Karpas-422 (cell line): ENCODE measurements around the gene CHST14. TPM values are rescaled to one million over a fixed set of nuclear protein-coding genes. Genes with fewer than 3 reads are reported as not detected.

Source experiments
- DNase-seq: peaks from one replicate; pipeline ENCODE4 v3.0.0-alpha.2; 2015
- H2AFZ ChIP-seq: fragments of 200-600 bp; sonication (generic); 2 replicates; pipeline ENCODE4 v1.6.1; 2014; ENCODE audit warnings: antibody characterized with exemption, low read length, mixed read lengths
- H3K27ac ChIP-seq: fragments of 200-600 bp; sonication (generic); 2 replicates; pipeline ENCODE4 v1.5.1; 2014; ENCODE audit warnings: mild to moderate bottlenecking, low read length, moderate library complexity
- H3K27me3 ChIP-seq: fragments of 200-600 bp; sonication (generic); 2 replicates; pipeline ENCODE4 v1.6.1; 2014; ENCODE audit warnings: low read length, mixed read lengths
- H3K36me3 ChIP-seq: fragments of 200-600 bp; sonication (generic); 2 replicates; pipeline ENCODE4 v1.6.1; 2014; ENCODE audit warnings: low read length, mixed read lengths; ENCODE audit not compliant: insufficient read depth
- H3K4me1 ChIP-seq: fragments of 200-600 bp; sonication (generic); 2 replicates; pipeline ENCODE4 v1.6.1; 2014; ENCODE audit warnings: mild to moderate bottlenecking, low read length, mixed read lengths
- H3K4me2 ChIP-seq: fragments of 200-600 bp; sonication (generic); 2 replicates; pipeline ENCODE4 v1.6.1; 2014; ENCODE audit warnings: low read length, low read depth, mild to moderate bottlenecking; ENCODE audit not compliant: poor library complexity, severe bottlenecking
- H3K4me3 ChIP-seq: fragments of 200-600 bp; sonication (generic); 2 replicates; pipeline ENCODE4 v1.5.1; 2014; ENCODE audit warnings: mild to moderate bottlenecking, antibody characterized with exemption, low read length, mixed read lengths
- H3K79me2 ChIP-seq: fragments of 200-600 bp; sonication (generic); 2 replicates; pipeline ENCODE4 v1.6.1; 2014; ENCODE audit warnings: mild to moderate bottlenecking, low read length, mixed read lengths
- H3K9ac ChIP-seq: fragments of 200-600 bp; sonication (generic); 2 replicates; pipeline ENCODE4 v1.6.0; 2014; ENCODE audit warnings: low read length
- H3K9me2 ChIP-seq: fragments of 200-600 bp; sonication (generic), shearing (Covaris generic); replicated peaks from 2 replicates; pipeline ENCODE4 v1.6.0; 2014; ENCODE audit warnings: mild to moderate bottlenecking, low read length, moderate library complexity; ENCODE audit not compliant: insufficient read depth
- H3K9me3 ChIP-seq: fragments of 300-700, 200-600 bp; sonication (generic); 2 replicates; pipeline ENCODE4 v1.6.1; 2014; ENCODE audit warnings: low read length, mixed read lengths
- H4K20me1 ChIP-seq: fragments of 200-600 bp; sonication (generic); 2 replicates; pipeline ENCODE4 v1.6.1; 2014; ENCODE audit warnings: mild to moderate bottlenecking, antibody characterized with exemption, low read length, low read depth; ENCODE audit not compliant: insufficient read depth
- total RNA-seq: library from RNA; depleted of rRNA; stranded (reverse); fragments of >200 nt; shearing (Covaris generic); gene quantifications from 2 replicates; pipeline ENCODE4 v1.2.3, GENCODE V29; 2014; ENCODE audit warnings: low replicate concordance

CHST14 gene
- total RNA-seq, 1 experiment from 2014 or later = 11.6 TPM

DNA sequence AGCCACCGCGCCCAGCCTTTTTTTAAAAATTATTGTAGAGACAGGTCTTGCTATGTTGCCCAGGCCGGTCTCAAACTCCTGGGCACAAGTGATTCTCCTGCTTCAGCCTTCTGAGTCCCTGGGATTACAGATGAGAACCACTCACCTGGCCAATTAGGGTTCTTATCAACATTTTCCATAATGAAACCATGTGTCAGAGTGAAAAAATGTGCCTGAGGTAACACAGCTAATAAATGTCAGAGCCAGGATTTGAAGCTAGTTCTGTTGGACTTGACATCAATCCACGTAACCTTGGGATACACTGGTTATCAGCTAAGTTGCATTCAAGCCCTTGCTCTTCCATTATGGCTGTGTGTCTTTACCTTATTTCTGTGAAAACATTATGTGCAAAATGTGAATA, 29.1 kb downstream of the CHST14 start:
- DNase-seq = peak; percentile 25
- no peaks in the 10 kb centered on the region for H4K20me1 ChIP-seq

DNA sequence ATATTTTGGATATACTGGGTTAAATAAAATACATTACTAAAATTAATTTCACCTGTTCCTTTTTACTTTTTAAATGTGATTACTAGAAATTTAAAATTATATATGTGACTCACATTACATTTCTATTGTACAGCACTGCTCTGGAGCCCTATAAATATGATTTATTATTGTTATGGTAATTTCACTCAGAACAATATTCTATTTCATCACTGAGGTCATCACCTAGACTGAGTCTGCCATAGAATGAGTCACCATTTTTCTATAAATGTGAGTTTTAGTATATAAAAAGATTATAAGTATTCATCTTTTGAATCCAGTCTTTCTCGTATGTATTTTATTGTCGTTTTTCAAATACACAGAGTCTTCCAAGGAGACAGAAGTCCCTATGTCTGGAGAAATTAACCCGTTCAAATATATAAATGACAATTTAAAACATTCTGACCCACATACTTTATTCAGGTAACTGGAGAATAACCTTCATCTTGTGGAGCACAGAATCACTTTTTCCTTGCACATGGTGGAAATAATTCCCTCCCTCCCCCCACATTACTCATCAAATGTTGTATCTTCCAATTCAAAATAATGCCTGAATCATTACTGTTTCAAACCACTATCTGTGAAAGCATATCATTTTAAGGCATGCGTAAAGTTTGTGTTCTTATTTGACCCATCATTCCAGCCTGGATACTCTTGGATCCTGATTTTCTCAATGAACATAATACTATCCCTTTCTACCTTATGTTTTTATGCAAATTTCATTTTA, 30.0 kb downstream of the CHST14 start:
- Histone ChIP-seq H2AFZ (no peak overlapping the region), H3K9me3 (no peaks in the 10 kb centered on the region), H3K4me1 (peaks cover 8% of the 10 kb centered on the region), H3K79me2 (no peaks in the 10 kb centered on the region), H3K9me2 (no peaks in the 10 kb centered on the region), H3K4me3 (no peak overlapping the region), H4K20me1 (no peaks in the 10 kb centered on the region), H3K27ac (no peak overlapping the region), H3K36me3 (no peaks in the 10 kb centered on the region), H3K4me2 (no peak overlapping the region), H3K27me3 (no peaks in the 10 kb centered on the region), H3K9ac (no peak overlapping the region)
- DNase-seq = peak; percentile 31

More for the DNA sequence above, 29.1 kb downstream of the CHST14 start:
- Histone ChIP-seq H3K4me1 (peaks cover 8% of the 10 kb centered on the region), H2AFZ (no peak overlapping the region), H3K27me3 (no peaks in the 10 kb centered on the region), H3K27ac (no peak overlapping the region), H3K9me3 (no peaks in the 10 kb centered on the region), H3K36me3 (no peaks in the 10 kb centered on the region), H3K9me2 (no peaks in the 10 kb centered on the region), H3K4me2 (no peak overlapping the region), H3K9ac (no peak overlapping the region), H3K79me2 (no peaks in the 10 kb centered on the region), H3K4me3 (no peak overlapping the region)

DNA sequence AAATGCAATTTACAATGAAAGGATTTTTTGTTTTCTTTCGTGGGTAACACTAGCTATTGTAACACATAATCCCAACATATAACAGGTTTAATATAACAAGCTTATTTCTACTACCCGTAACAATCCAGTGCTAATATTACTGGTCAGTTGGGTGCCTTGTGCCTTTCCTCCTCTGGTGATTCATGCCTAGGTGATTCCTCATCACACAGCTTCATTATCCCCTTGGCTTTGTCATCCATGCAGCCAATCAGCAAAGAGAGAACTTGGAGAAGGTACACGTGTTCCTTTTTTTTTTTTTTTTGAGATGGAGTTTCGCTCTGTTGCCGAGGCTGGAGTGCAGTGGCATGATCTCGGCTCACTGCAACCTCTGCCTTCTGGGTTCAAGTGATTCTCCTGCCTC, 30.7 kb downstream of the CHST14 start:
- no peaks in the 10 kb centered on the region for H4K20me1 ChIP-seq
- peaks cover 8% of the 10 kb centered on the region for H3K4me1 ChIP-seq
- no peaks in the 10 kb centered on the region for H3K36me3 ChIP-seq
- no peaks in the 10 kb centered on the region for H3K9me3 ChIP-seq
- DNase-seq = no peak
- H3K9me2 ChIP-seq = no peaks in the 10 kb centered on the region
- H3K27ac ChIP-seq = no peak overlapping the region
- no peak overlapping the region for H3K4me3 ChIP-seq
- no peaks in the 10 kb centered on the region for H3K27me3 ChIP-seq
- H3K79me2 ChIP-seq = no peaks in the 10 kb centered on the region
- H2AFZ ChIP-seq = no peak overlapping the region
- no peak overlapping the region for H3K4me2 ChIP-seq
- no peak overlapping the region for H3K9ac ChIP-seq

DNA sequence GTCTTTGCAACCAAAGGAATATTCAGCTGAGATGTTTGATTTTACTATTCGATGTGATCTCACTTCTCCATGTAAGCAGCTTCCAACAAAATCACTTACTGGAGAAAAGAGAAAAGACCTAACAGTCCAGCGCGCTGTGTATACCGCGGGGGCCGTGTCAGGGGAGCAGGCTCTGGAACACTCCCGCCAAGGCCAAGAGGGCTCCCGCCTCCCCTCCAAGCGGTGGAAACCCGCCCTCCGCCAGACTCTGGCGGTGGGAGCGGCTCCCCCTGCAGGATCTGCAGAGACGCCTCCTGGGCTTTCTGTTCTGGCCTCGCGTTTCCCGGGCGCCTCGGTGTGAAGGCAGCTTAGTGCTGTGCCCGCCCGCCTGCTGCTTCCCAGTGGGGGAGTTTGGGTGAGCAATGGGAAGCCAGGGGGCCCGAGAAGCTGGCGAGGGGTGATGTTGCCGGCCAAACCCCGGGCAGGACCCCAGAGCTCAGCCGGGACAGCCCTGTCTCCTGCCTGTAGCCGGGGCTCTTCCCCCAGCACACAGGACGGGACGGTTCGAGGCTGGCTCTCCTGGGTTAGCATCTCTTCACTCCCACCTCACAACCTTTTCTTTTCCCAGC, 36.3 kb downstream of the CHST14 start:
- H3K4me2 ChIP-seq = no peak overlapping the region
- H3K9ac ChIP-seq = no peak overlapping the region
- H4K20me1 ChIP-seq = no peaks in the 10 kb centered on the region
- no peak overlapping the region for H3K4me3 ChIP-seq
- H2AFZ ChIP-seq = no peak overlapping the region; the same call in 1 of the 2 replicates
- no peaks in the 10 kb centered on the region for H3K9me2 ChIP-seq
- peaks cover 21% of the 10 kb centered on the region for H3K4me1 ChIP-seq
- no peak overlapping the region for H3K27ac ChIP-seq
- no peaks in the 10 kb centered on the region for H3K36me3 ChIP-seq
- H3K9me3 ChIP-seq = no peaks in the 10 kb centered on the region
- peak; percentile 69 for DNase-seq
- H3K27me3 ChIP-seq = no peaks in the 10 kb centered on the region
- no peaks in the 10 kb centered on the region for H3K79me2 ChIP-seq

DNA sequence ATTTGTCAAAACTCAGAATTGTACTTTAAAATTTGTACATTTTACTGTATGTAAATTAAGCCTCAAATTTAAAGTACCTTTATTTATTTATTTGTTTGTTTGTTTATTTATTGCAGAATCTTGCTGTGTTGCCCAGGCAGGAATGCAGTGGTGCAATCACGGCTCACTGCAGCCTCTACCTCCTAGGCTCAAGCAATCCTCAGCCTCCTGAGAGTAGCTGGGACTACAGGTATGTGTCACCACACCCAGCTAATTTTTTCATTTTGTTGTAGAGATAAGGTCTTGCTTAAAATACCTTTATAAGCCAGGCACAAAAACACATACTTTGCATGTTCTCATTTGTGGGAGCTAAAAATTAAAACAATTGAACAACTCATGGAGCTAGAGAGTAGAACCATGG, 37.4 kb downstream of the CHST14 start:
- no peaks in the 10 kb centered on the region for H3K27me3 ChIP-seq
- H3K4me2 ChIP-seq = no peak overlapping the region
- no peaks in the 10 kb centered on the region for H4K20me1 ChIP-seq

DNA sequence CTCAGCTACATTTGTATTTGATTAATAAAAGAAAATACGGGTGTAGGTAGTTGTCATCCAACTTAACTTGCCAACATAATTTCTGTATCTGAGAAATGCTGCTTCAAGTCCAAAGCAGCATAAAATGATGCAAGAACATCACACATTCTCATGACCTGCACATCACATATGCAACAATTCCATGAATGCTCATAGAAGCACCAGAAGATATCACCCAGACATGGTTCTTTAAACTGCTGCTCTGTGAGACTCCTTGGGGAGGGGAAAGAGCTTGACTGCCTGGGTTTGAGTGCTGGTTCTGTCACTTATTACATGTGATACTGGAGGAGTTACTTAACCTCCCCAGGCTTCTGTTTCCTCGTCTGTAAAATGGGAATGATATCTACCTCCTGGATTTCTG, 39.4 kb downstream of the CHST14 start:
- Histone ChIP-seq H3K4me2 (no peak overlapping the region), H3K9ac (no peak overlapping the region), H2AFZ (no peak overlapping the region), H3K4me3 (no peak overlapping the region), H3K27me3 (no peaks in the 10 kb centered on the region), H4K20me1 (no peaks in the 10 kb centered on the region), H3K4me1 (peaks cover 23% of the 10 kb centered on the region), H3K9me3 (no peaks in the 10 kb centered on the region), H3K27ac (no peak overlapping the region), H3K79me2 (no peaks in the 10 kb centered on the region), H3K36me3 (no peaks in the 10 kb centered on the region), H3K9me2 (no peaks in the 10 kb centered on the region)
- DNase-seq = no peak

More for the DNA sequence above, 37.4 kb downstream of the CHST14 start:
- no peak for DNase-seq
- no peaks in the 10 kb centered on the region for H3K36me3 ChIP-seq
- no peak overlapping the region for H3K4me3 ChIP-seq
- H3K9ac ChIP-seq = no peak overlapping the region
- H3K27ac ChIP-seq = no peak overlapping the region
- H3K9me2 ChIP-seq = no peaks in the 10 kb centered on the region
- peaks cover 23% of the 10 kb centered on the region for H3K4me1 ChIP-seq
- H2AFZ ChIP-seq = no peak overlapping the region
- H3K9me3 ChIP-seq = no peaks in the 10 kb centered on the region
- H3K79me2 ChIP-seq = no peaks in the 10 kb centered on the region

DNA sequence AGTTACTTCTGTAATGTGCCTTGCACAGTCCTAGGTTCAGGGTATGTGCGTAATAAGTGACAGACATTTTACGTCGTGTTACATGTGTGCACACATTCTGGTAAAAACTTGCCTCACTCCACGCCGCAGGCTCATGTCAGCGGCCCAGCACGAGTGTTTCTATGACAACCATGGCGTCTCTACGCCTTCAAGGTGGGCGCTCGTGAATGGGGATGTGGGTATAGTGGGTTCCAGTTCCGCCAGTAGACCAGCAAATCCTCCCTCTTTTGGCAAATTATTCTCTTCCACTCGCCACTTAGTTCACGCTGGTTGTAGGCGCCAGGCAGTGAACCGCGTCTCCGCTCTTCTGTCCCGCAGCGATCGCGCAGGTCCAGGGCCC, 40.3 kb downstream of the CHST14 start:
- H3K27ac ChIP-seq = no peak overlapping the region
- no peaks in the 10 kb centered on the region for H3K27me3 ChIP-seq
- peak; percentile 53 for DNase-seq
- no peaks in the 10 kb centered on the region for H3K36me3 ChIP-seq
- H3K9ac ChIP-seq = peak overlapping the region; percentile 54
- H3K9me2 ChIP-seq = no peaks in the 10 kb centered on the region
- no peaks in the 10 kb centered on the region for H3K9me3 ChIP-seq
- H3K4me2 ChIP-seq = peak overlapping the region; percentile 82
- peak overlapping the region; percentile 84 for H2AFZ ChIP-seq
- H3K4me1 ChIP-seq = peaks cover 23% of the 10 kb centered on the region
- no peaks in the 10 kb centered on the region for H4K20me1 ChIP-seq
- no peaks in the 10 kb centered on the region for H3K79me2 ChIP-seq
- peak overlapping the region; percentile 65 for H3K4me3 ChIP-seq

DNA sequence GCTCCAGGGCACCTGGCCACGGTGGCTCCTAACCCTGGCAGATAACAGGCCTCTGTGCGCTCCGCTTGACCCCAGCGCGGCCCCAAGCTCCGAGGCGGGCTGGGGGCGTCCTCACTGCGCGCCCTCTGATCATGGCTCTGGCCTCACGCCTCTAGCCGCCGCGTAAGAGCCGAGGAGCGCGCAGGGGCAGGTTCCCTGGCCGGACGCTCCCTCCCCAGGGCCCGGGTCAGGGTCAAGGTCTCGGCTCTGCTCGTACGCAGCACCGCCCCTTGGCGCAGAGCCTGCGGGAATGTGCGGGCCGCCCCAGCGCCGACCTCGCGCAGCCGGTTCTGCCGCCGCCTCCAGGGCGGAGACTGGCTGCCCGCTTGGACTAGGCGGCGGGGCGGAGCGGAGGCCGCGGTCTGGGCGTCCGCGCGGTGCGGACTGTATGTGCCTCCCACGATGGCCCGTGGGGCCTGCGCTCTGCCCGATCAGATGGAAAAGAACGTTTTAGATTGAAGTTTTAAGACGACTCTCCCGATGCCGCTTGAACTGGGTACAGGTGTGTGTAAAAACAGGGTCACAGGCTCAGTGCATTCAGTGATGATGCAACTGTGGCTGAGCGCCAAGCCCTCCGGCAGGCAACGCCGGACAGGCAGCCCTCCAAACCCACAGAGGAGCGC, 40.8 kb downstream of the CHST14 start:
- H3K9ac ChIP-seq = peak overlapping the region; percentile 54
- peak overlapping the region; percentile 84 for H2AFZ ChIP-seq
- H3K4me2 ChIP-seq = peak overlapping the region; percentile 82
- no peaks in the 10 kb centered on the region for H3K36me3 ChIP-seq
- peak overlapping the region; percentile 65 for H3K4me3 ChIP-seq
- peaks cover 23% of the 10 kb centered on the region for H3K4me1 ChIP-seq
- no peaks in the 10 kb centered on the region for H3K79me2 ChIP-seq
- H3K27ac ChIP-seq = no peak overlapping the region
- H3K9me2 ChIP-seq = no peaks in the 10 kb centered on the region
- no peak for DNase-seq
- no peaks in the 10 kb centered on the region for H3K27me3 ChIP-seq
- H4K20me1 ChIP-seq = no peaks in the 10 kb centered on the region
- no peaks in the 10 kb centered on the region for H3K9me3 ChIP-seq
